Transverse colon (tissue), 4 donors: ENCODE results near the gene MBNL1. TPM values are rescaled to one million over a fixed set of nuclear protein-coding genes. Genes with fewer than 3 reads are reported as not detected.

Source experiments
- DNase-seq: peaks from one replicate; pipeline ENCODE4 v3.0.0-alpha.2; 2019
- H3K27ac ChIP-seq, 4 donors: fragments of 200-600 bp; sonication (generic); 2 replicates each; pipeline ENCODE4 v1.5.1; 2016 to 2018; ENCODE audit warnings: inconsistent platforms in 4 of 4
- H3K27me3 ChIP-seq: fragments of 200-600 bp; sonication (generic); 2 replicates; pipeline ENCODE4 v1.5.1; 2017; ENCODE audit warnings: inconsistent platforms
- H3K36me3 ChIP-seq, 4 donors: fragments of 200-600 bp; sonication (generic); 2 replicates each; pipeline ENCODE4 v1.5.1; 2017 to 2019; ENCODE audit warnings: inconsistent platforms in 4 of 4
- H3K4me1 ChIP-seq, 4 donors: fragments of 200-600 bp; sonication (generic); 2 replicates each; pipeline ENCODE4 v1.5.1; 2017 to 2020; ENCODE audit warnings: inconsistent platforms in 4 of 4
- H3K4me3 ChIP-seq, 4 donors: fragments of 200-600 bp; sonication (generic); 1 replicate in 1 of 4; 2 replicates in 3 of 4; pipeline versions ENCODE4 v1.5.1 to v1.6.1; 2017 to 2019; ENCODE audit warnings: inconsistent platforms in 4 of 4
- H3K9me3 ChIP-seq, 2 donors: fragments of 200-600 bp; sonication (generic); 2 replicates each; pipeline ENCODE4 v1.5.1; 2017 to 2019; ENCODE audit warnings: inconsistent platforms in 2 of 2
- CTCF ChIP-seq, 5 experiments: fragments of 200-600 bp in 3 of 5; fragments of 450-650 bp in 2 of 5; sonication (generic) in 3 of 5; IDR thresholded peaks; 1 replicate in 2 of 5; 2 replicates in 3 of 5; pipeline ENCODE4 v1.5.1; 2016 to 2017; ENCODE audit warnings: antibody characterized with exemption in 5 of 5, inconsistent platforms in 3 of 5, mild to moderate bottlenecking in 2 of 5, moderate library complexity in 1 of 5
- EP300 ChIP-seq: sonication (generic); formaldehyde crosslinking; IDR thresholded peaks from one replicate; pipeline ENCODE4 v1.6.1; 2017; ENCODE audit warnings: antibody characterized with exemption, low read depth
- POLR2A ChIP-seq: fragments of 450-650 bp; IDR thresholded peaks from one replicate; pipeline ENCODE4 v1.6.1; 2016; ENCODE audit warnings: antibody characterized with exemption, mild to moderate bottlenecking, moderate library complexity
- POLR2AphosphoS5 ChIP-seq, 3 donors: sonication (generic); formaldehyde crosslinking; IDR thresholded peaks; one replicate each; pipeline ENCODE4 v1.6.1; 2016; ENCODE audit warnings: antibody characterized with exemption in 3 of 3
- WGBS, 2 donors: methylation state at CpG; one replicate each; pipeline ENCODE4 v1.1.5; 2018; ENCODE audit warnings: low coverage in 1 of 2; 5-methylcytosine and 5-hydroxymethylcytosine counted together
- in situ Hi-C, 4 donors: fragments of 200-750 bp; cut with MboI; loops; one replicate each; pipeline versions ENCODE4 v1.15.0 to v1.15.1; 2017; ENCODE audit warnings: low sequenced_read_pairs in 3 of 4, low pct_ligation_motif_present in 1 of 4, low pct_unique_long_range_greater_than_20kb in 1 of 4
- intact Hi-C: fragments of 100-400 bp; cut with DNase I; formaldehyde crosslinking; loops from one replicate; pipeline ENCODE4 v1.15.1; 2023; ENCODE audit warnings: low total_unique reads
- total RNA-seq, 4 donors: library from RNA; depleted of rRNA; stranded (reverse); fragments of >200 nt; gene quantifications; one replicate each; pipeline ENCODE4 v1.1.0, GENCODE V29; 2016

Gene MBNL1
- total RNA-seq, 4 donors from 2014 or later, result 232 to 658 (median 509) TPM

DNA sequence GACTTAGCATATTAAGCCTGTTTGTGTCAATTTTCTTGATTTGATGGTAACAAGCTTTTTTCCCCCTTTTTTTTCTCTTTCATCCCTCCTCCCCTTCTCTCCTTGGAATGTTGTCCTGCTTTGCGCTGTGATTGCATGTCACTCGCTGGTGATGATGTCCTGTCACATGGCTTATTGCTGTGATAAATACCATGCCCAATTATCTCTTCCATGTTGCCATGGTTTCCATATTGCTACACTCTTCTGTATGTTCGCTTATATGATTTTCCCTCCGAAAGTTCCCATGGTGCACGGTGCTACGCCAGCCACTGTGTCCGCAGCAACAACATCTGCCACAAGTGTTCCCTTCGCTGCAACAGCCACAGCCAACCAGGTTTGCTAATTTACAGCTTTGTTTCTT lies 187.3 kb downstream of the MBNL1 start:
- intact Hi-C loops, result no loop called here
- H3K4me1 ChIP-seq, result peaks cover 4 to 20% (median 9%) of the 10 kb centered on the region in 4 donors
- WGBS, 2 donors, result 97 to 98% methylated on average over 7 to 8 of the region's 8 CpGs

GRCh38 chr3:152457500-152458375 lies 189.0 kb downstream of the MBNL1 start:
- 57 to 73% methylated on average over 5 to 7 of the region's 7 CpGs for WGBS, 2 donors
- Histone ChIP-seq H3K4me3 (no peak overlapping the region), H3K4me1 (peaks cover 4 to 24% (median 12%) of the 10 kb centered on the region in 4 donors), H3K27me3 (no peaks in the 10 kb centered on the region), H3K9me3 (no peaks in the 10 kb centered on the region), H3K27ac (peak overlapping the region in 1 of 4 donors; percentile 30), H3K36me3 (peaks cover 0 to 18% (median 7%) of the 10 kb centered on the region in 4 donors)
- no peak for DNase-seq
- no peak for TF ChIP-seq CTCF (IDR thresholded peaks at IDR 0.05)
- TF ChIP-seq EP300, result no peak
- no peak for TF ChIP-seq POLR2A
- no peak for TF ChIP-seq POLR2AphosphoS5 (IDR thresholded peaks at IDR 0.05)
- intact Hi-C loops, result no loop called here
- in situ Hi-C loops, result no loop called here

More for the DNA sequence above, 187.3 kb downstream of the MBNL1 start:
- peaks cover 0 to 13% (median 5%) of the 10 kb centered on the region in 4 donors for H3K36me3 ChIP-seq
- H3K27me3 ChIP-seq, result no peaks in the 10 kb centered on the region
- in situ Hi-C loops, result no loop called here
- TF ChIP-seq CTCF (IDR thresholded peaks at IDR 0.05) (no peak), POLR2A (no peak), EP300 (no peak), POLR2AphosphoS5 (IDR thresholded peaks at IDR 0.05) (no peak)
- no peak for DNase-seq
- H3K9me3 ChIP-seq, result no peaks in the 10 kb centered on the region
- no peak overlapping the region for H3K27ac ChIP-seq
- H3K4me3 ChIP-seq, result no peak overlapping the region

DNA sequence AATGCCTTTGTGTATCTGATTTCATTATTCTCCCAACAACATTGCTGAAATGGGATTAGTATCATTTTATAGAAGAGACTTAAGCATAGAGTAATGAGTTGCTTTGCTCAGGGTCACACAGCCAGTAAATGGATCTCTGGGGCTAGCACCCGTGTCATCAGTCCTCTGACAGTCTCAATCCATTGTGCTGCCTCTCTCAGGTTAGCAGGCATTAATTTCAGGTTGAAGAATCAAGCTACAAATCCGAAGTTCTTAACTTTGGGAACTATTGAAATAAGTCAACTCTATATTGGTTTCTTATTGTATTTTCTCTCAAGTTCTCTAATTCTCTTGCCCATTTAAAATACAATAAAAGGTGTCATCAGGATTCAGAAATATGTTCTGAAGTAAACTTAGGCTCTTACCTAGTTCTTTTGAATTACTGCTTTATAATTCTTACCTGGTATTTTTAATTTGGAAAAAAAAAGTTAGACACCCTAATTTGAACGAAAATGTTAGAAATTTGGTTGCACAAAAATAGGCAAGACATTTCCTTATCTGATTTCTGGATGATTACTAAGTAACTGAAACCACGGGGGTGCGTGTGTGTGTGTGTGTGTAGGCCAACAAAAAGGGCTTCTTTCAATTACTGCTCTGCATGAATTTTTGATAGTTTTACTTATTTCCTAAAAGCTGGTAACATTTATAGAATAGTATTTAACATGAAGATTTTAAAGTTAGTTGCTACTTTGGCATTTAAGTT lies 189.8 kb downstream of the MBNL1 start:
- Histone ChIP-seq H3K4me1 (peaks cover 1 to 31% (median 12%) of the 10 kb centered on the region in 4 donors), H3K36me3 (peaks cover 0 to 26% (median 11%) of the 10 kb centered on the region in 4 donors), H3K4me3 (no peak overlapping the region), H3K27me3 (no peaks in the 10 kb centered on the region), H3K27ac (peak overlapping the region in 2 of 4 donors; percentile 13 to 30), H3K9me3 (no peaks in the 10 kb centered on the region)
- DNase-seq, result no peak
- intact Hi-C loops (no loop called here), in situ Hi-C loops (no loop called here)
- TF ChIP-seq CTCF (IDR thresholded peaks at IDR 0.05) (no peak), EP300 (no peak), POLR2A (no peak), POLR2AphosphoS5 (IDR thresholded peaks at IDR 0.05) (no peak)
- 68 to 75% methylated on average over 3 to 5 of the region's 5 CpGs for WGBS, 2 donors

DNA sequence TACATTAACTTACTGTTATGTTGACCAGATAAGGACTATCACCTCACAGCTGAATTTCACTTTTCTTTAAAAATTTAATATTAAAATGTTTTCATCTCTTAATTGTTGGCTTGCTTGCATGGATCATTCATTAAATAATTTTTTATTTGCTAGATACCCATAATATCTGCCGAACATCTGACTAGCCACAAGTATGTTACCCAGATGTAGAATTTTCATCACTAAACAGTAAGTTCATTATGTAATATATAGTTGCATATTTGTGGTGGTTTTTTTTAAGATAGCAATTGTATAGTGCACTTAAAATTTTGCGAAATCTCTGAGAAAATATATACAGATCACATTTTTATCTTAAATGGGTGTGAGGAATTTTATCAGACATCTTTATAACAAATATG lies 190.4 kb downstream of the MBNL1 start:
- Histone ChIP-seq H3K27me3 (no peaks in the 10 kb centered on the region), H3K4me1 (peaks cover 0 to 31% (median 12%) of the 10 kb centered on the region in 4 donors), H3K9me3 (no peaks in the 10 kb centered on the region), H3K27ac (no peak overlapping the region), H3K4me3 (no peak overlapping the region), H3K36me3 (peaks cover 0 to 28% (median 13%) of the 10 kb centered on the region in 4 donors)
- DNase-seq, result no peak
- intact Hi-C loops, result no loop called here
- TF ChIP-seq POLR2AphosphoS5 (IDR thresholded peaks at IDR 0.05), result no peak
- TF ChIP-seq EP300, result no peak
- no peak for TF ChIP-seq POLR2A
- TF ChIP-seq CTCF (IDR thresholded peaks at IDR 0.05), result no peak
- in situ Hi-C loops, result no loop called here
- 96 to 100% methylated on average over 2 of the region's 2 CpGs for WGBS, 2 donors
